ENCODE results near the gene SLAMF7.

DNA sequence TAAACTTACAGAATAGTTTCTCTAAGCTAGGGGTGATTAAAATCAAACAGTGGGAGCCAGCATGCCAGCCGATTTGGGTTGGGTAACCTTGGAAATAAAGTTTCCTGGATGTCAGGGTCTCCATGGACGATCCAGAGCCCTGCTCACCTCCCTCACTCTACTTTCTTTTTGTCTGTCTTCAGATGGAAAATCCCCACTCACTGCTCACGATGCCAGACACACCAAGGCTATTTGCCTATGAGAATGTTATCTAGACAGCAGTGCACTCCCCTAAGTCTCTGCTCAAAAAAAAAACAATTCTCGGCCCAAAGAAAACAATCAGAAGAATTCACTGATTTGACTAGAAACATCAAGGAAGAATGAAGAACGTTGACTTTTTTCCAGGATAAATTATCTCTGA lies 13.9 kb downstream of the SLAMF7 start:
- TF ChIP-seq, protein P1, sequence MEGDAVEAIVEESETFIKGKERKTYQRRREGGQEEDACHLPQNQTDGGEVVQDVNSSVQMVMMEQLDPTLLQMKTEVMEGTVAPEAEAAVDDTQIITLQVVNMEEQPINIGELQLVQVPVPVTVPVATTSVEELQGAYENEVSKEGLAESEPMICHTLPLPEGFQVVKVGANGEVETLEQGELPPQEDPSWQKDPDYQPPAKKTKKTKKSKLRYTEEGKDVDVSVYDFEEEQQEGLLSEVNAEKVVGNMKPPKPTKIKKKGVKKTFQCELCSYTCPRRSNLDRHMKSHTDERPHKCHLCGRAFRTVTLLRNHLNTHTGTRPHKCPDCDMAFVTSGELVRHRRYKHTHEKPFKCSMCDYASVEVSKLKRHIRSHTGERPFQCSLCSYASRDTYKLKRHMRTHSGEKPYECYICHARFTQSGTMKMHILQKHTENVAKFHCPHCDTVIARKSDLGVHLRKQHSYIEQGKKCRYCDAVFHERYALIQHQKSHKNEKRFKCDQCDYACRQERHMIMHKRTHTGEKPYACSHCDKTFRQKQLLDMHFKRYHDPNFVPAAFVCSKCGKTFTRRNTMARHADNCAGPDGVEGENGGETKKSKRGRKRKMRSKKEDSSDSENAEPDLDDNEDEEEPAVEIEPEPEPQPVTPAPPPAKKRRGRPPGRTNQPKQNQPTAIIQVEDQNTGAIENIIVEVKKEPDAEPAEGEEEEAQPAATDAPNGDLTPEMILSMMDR (IDR thresholded peaks at IDR 0.05): no peak
- TF ChIP-seq POLR2A (IDR thresholded peaks at IDR 0.05) (no peak), EP300 (IDR thresholded peaks at IDR 0.05) (no peak)
